ENCODE results near the gene NETO2. TPM values are rescaled to one million over a fixed set of nuclear protein-coding genes. Genes with fewer than 3 reads are reported as not detected.

Gene NETO2
- total and polyA plus RNA-seq, 9 of the 15 experiments (the other 6 are each of a cell fraction or from before 2014, with no cell fraction given) = 4.1 to 37.0 (median 22.2) TPM

DNA sequence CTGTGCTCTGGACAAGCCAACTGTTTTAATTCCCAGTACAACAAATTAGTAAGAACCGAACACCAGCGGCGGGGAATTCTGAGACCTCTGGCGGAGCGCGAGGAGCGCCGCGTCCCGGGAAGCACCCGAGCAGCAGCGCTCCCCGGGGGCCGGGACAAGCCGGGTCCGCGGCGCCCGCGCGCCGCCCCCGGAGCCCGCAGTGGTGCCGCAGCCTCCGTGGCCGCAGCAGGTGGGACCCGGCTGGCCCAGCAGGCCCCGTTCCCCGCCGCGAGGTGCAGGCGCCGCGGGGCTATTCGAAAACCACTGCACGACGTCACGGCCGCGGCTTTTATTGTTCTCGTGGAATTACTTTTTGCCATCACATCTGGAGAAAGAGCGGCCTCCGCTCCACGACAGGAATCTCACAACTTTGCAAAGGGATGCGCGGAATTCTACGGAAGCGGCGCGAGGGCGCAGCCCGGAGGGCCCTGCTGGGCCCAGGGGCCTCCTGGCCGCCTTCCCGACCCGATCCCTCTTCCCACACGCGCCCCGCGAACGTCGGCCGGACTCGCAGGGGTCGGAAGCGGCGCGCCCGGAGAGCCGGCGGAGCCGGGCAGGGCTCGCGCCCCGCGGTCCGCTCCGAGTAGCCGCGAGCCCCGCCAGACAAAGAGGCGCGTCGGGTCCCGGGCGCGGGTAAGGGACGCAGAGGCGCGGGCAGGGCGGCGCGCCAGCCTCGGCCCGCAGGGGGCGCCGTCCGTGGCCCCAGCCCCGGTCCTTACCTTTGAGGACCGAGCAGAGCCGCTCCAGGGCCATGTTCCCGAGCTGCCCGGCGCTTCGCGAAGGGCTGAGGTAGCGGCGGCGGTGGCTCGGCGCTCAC is 696 bp downstream of the NETO2 start (continued):
- TF ChIP-seq ATF7 (IDR thresholded peaks at IDR 0.05) (peak; percentile 41; the same call in 1 of the 2 replicates), NEUROD1 (IDR thresholded peaks at IDR 0.05; ENCODE audit: borderline replicate concordance, low read depth, low read length, partially characterized antibody) (no peak), WHSC1 (IDR thresholded peaks at IDR 0.05; ENCODE audit: low read length) (no peak), SOX6 (IDR thresholded peaks at IDR 0.05) (0 out of 2 replicates have a peak, but pooled peaks have one; percentile 46), GTF2F1 (IDR thresholded peaks at IDR 0.05; ENCODE audit: low read depth, low read length) (no peak), SRSF3 (IDR thresholded peaks at IDR 0.05; ENCODE audit: insufficient read depth, low read length) (no peak), ETV6 (IDR thresholded peaks at IDR 0.05; ENCODE audit: borderline replicate concordance in 1 of 2, low read depth in 2 of 2, low read length in 1 of 2) (no peak), ETV6 (CRISPR knock-in tag; IDR thresholded peaks at IDR 0.05; ENCODE audit: borderline replicate concordance) (0 out of 2 replicates have a peak, but pooled peaks have one; percentile 51), ETV1 (tag; conservative IDR thresholded peaks at IDR 0.05; ENCODE audit: low read depth) (no peak), ZNF586 (CRISPR knock-in tag; conservative IDR thresholded peaks at IDR 0.05) (no peak), POLR2AphosphoS2 (IDR thresholded peaks at IDR 0.05; ENCODE audit: low read length) (no peak), DDX20 (tag; IDR thresholded peaks at IDR 0.05; ENCODE audit: low read depth) (no peak), TCFL5 (CRISPR knock-in tag; conservative IDR thresholded peaks at IDR 0.05) (no peak), ATF1 (CRISPR knock-in tag; IDR thresholded peaks at IDR 0.05) (no peak), ATF1 (tag; IDR thresholded peaks at IDR 0.05) (peak; percentile 57)
- TF ChIP-seq, protein P1, sequence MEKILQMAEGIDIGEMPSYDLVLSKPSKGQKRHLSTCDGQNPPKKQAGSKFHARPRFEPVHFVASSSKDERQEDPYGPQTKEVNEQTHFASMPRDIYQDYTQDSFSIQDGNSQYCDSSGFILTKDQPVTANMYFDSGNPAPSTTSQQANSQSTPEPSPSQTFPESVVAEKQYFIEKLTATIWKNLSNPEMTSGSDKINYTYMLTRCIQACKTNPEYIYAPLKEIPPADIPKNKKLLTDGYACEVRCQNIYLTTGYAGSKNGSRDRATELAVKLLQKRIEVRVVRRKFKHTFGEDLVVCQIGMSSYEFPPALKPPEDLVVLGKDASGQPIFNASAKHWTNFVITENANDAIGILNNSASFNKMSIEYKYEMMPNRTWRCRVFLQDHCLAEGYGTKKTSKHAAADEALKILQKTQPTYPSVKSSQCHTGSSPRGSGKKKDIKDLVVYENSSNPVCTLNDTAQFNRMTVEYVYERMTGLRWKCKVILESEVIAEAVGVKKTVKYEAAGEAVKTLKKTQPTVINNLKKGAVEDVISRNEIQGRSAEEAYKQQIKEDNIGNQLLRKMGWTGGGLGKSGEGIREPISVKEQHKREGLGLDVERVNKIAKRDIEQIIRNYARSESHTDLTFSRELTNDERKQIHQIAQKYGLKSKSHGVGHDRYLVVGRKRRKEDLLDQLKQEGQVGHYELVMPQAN (IDR thresholded peaks at IDR 0.05; ENCODE audit: borderline replicate concordance) = no peak
- TF ChIP-seq, protein P2, sequence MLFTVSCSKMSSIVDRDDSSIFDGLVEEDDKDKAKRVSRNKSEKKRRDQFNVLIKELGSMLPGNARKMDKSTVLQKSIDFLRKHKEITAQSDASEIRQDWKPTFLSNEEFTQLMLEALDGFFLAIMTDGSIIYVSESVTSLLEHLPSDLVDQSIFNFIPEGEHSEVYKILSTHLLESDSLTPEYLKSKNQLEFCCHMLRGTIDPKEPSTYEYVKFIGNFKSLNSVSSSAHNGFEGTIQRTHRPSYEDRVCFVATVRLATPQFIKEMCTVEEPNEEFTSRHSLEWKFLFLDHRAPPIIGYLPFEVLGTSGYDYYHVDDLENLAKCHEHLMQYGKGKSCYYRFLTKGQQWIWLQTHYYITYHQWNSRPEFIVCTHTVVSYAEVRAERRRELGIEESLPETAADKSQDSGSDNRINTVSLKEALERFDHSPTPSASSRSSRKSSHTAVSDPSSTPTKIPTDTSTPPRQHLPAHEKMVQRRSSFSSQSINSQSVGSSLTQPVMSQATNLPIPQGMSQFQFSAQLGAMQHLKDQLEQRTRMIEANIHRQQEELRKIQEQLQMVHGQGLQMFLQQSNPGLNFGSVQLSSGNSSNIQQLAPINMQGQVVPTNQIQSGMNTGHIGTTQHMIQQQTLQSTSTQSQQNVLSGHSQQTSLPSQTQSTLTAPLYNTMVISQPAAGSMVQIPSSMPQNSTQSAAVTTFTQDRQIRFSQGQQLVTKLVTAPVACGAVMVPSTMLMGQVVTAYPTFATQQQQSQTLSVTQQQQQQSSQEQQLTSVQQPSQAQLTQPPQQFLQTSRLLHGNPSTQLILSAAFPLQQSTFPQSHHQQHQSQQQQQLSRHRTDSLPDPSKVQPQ (CRISPR knock-in tag; IDR thresholded peaks at IDR 0.05; ENCODE audit: borderline replicate concordance) = no peak
- TF ChIP-seq, protein P3, sequence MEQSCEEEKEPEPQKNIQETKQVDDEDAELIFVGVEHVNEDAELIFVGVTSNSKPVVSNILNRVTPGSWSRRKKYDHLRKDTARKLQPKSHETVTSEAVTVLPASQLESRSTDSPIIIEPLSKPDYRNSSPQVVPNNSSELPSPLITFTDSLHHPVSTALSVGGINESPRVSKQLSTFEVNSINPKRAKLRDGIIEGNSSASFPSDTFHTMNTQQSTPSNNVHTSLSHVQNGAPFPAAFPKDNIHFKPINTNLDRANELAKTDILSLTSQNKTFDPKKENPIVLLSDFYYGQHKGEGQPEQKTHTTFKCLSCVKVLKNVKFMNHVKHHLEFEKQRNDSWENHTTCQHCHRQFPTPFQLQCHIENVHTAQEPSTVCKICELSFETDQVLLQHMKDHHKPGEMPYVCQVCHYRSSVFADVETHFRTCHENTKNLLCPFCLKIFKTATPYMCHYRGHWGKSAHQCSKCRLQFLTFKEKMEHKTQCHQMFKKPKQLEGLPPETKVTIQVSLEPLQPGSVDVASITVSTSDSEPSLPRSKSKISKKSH (CRISPR knock-in tag; IDR thresholded peaks at IDR 0.05) = no peak
- TF ChIP-seq, protein P4, sequence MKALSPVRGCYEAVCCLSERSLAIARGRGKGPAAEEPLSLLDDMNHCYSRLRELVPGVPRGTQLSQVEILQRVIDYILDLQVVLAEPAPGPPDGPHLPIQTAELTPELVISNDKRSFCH (CRISPR knock-in tag; IDR thresholded peaks at IDR 0.05) = no peak
- TF ChIP-seq, protein P4 (tag; IDR thresholded peaks at IDR 0.05) = peak; percentile 79
